PFSK-1 (cell line): Measurements from ENCODE around the gene AIF1L.

Experiments
- POLR2AphosphoS5 ChIP-seq: IDR thresholded peaks from 2 replicates; pipeline ENCODE4 v1.6.1; 2012; ENCODE audit warnings: low read depth, mild to moderate bottlenecking, control low read depth, low read length, moderate library complexity
- SIN3A ChIP-seq: IDR thresholded peaks from 2 replicates; pipeline ENCODE4 v1.6.1; 2012; ENCODE audit warnings: mild to moderate bottlenecking, low read length, moderate library complexity, borderline replicate concordance; ENCODE audit not compliant: insufficient read depth
- TAF1 ChIP-seq: IDR thresholded peaks from 2 replicates; pipeline ENCODE4 v1.6.1; 2012; ENCODE audit warnings: low read length, control low read depth, borderline replicate concordance; ENCODE audit not compliant: insufficient read depth

GRCh38 chr9:131103024-131103423 is 6.7 kb downstream of the AIF1L start:
- TF ChIP-seq SIN3A (no peak), POLR2AphosphoS5 (no peak), TAF1 (no peak)
